Stimulated activated CD8-positive, alpha-beta memory T cell treated with anti-CD3 and anti-CD28 coated beads, Interleukin-15, amount 100 ng/mL, for 48 hours (primary cell): ENCODE results near the gene AKT2.
"Not testable (repeated sequence)": the region's sequence is repeated elsewhere in the genome, so short reads cannot be mapped to it uniquely, and the experiment has no call there.

Source experiments
- DNase-seq, 2 donors: peaks; one replicate each; pipeline ENCODE4 v3.0.0-alpha.2; 2020; ENCODE audit warnings: low read depth in 2 of 2

Gene AKT2

DNA sequence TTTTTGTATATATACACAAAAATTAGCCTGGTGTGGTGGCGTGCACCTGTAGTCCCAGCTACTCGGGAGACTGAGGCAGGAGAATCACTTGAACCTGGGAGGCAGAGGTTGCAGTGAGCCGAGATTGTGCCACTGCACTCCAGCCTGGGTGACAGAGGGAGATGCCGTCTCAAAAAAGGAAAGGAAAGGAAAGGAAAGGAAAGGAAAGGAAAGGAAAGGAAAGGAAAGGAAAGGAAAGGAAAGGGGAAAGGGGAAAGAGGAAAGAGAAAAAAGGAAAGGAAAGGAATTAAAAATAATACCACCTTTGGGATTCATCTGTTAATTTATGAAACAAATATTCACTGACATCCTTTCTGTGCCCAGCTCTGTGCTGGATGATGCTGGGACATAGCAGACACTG is 66.1 kb downstream of the AKT2 start:
- not testable (repeated sequence) for DNase-seq

DNA sequence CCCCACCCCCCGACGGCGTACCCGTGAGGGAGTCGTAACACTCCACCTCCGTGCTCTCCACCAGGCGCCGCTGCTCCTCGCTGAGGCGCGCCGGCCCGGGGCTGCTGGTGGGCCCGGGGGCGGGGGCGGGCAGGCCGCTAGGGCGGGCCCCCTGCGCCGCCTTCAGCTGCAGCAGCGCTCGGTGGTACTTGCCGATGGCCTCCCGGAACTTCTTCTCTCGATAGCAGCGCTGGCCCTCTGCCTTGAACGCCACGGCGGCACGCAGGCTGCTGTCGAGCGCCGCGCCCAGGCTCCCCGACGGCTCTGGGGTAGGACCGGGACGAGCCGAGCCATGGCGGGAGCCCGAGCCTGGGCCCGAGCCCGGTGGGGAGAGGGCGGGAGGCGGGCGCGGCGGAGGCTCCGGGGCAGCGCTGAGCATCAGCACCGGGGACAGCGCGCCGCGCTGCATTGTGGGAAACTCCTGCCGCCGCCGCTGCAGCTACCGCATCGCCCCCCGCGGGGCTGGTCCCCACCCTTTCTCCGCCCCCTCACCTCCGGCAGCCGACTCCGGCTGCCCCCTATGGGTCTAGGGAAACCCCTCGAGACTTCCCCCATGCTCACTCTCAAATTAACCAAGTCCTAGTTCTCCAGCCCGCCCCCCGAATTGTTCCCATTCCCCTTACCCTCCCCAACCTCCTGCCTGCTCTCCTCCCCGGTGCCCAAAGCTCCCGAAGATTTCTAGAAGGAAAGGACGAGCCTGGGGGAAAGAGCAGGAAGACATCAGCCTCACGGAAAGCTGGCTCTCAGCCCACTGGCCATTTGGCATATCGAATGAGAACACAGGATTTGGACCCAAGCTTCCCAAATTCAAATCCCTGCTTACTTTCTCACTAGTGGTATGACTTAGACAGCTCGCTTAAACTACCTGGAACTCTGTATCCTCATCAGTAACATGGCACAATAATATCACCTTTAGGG is 66.9 kb downstream of the AKT2 start, which contains the start of gene TTC9B:
TTC9B (minus strand) TSS at position 451 of the 957 bp plus-strand sequence; CDS start at position 448, 3 bp downstream.
- peak in 1 of 2 donors; percentile 21 for DNase-seq

- DNase-seq = no peak
These were observed 67.9 kb downstream of the AKT2 start for GRCh38 chr19:40217027-40217810.

DNA sequence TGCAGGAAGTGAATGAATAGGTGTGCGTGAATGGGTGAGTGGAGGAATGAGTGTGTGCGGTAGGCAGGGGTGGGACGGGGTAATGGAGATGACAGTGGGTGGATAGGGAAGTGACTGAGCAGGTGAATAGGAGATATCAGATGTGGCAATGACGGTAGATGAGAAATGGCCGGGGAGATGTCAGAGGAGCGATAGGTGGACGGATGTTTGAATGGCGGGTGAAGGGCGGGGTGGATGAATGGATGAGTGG is 68.4 kb downstream of the AKT2 start:
- DNase-seq = no peak

- DNase-seq = no peak
These were observed 69.0 kb downstream of the AKT2 start for GRCh38 chr19:40216013-40216776.

DNA sequence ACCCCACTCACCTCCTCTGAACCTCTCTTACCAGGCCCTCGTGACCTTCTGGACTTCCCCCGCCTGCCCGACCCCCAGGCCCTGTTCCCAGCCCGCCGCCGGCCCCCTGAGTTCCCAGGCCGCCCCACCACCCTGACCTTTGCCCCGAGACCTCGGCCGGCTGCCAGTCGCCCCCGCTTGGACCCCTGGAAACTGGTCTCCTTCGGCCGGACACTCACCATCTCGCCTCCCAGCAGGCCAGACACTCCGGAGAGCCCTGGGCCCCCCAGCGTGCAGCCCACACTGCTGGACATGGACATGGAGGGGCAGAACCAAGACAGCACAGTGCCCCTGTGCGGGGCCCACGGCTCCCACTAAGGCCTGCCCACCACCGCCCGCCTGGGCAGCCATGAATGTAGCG is 70.2 kb downstream of the AKT2 start:
- no peak for DNase-seq

GRCh38 chr19:40213882-40214570 is 71.1 kb downstream of the AKT2 start:
- DNase-seq = no peak

- no peak for DNase-seq
These were observed 71.8 kb downstream of the AKT2 start for GRCh38 chr19:40213251-40213829.

GRCh38 chr19:40210889-40211288 is 74.3 kb downstream of the AKT2 start:
- DNase-seq = no peak

- no peak for DNase-seq
These were observed 76.5 kb downstream of the AKT2 start for GRCh38 chr19:40208602-40209001.

GRCh38 chr19:40205760-40206159 is 79.4 kb downstream of the AKT2 start:
- DNase-seq = no peak

DNA sequence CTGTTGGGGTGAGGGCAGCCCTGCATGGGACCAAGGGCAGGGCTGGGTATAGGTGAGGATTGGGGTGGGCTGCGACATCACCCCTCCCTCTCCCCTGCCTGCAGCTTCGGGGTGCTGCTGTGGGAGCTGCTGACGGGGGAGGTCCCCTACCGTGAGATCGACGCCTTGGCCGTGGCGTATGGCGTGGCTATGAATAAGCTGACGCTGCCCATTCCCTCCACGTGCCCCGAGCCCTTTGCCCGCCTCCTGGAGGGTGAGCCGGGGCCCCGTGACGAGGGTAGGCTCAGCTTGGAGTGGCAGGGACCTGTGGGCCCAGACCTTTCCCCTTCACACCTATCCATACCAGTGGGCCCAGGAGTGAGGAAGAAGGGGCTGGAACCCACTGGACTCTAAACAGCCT is 80.8 kb downstream of the AKT2 start:
- no peak for DNase-seq

- no peak for DNase-seq
These were observed 84.6 kb downstream of the AKT2 start for GRCh38 chr19:40200341-40201099.

GRCh38 chr19:40198272-40198990 is 86.7 kb downstream of the AKT2 start:
- no peak for DNase-seq

GRCh38 chr19:40193587-40193849 is 91.6 kb downstream of the AKT2 start:
- DNase-seq = no peak

DNA sequence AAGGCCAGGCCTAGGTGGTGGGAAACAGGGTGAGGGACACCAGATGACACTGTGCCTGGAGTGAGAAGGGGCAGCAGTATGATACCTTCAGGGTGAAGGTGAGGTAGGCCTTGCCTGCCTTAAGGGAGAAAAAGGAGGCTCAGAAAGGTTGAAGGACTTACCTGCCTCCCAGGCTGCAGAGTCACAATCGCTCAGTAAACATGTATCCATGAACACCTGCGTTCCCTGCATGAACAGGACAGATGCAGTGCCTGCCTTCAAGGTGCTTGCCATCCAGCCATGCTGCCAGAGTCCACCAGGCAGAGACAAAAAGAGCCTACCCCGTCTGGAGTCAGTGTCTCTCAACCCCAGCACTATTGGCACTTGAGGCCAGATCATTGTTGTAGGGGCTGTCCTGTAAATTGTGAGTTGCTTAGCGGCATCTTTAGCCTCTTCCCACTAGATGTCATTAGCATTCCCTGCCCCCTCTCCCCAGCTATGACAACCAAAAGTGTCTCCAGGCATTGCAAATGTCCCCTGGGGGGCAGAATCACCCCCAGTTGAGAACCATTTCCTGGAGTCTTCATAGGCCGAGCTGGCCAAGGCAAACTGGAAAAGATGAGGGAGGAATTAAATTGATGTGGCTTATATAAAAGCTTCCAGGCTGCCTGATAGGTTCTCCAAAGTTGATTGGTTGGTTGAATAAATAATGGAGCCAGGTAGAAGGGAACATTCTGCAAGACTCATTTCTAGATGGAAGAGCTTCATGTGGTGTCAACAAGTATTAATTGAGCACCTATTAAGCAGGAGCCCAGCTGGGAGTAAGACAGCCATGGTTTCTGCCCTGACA is 92.2 kb downstream of the AKT2 start:
- DNase-seq = no peak

- peak in 1 of 2 donors; percentile 2 for DNase-seq
These were observed 93.1 kb downstream of the AKT2 start for GRCh38 chr19:40191836-40192646.
